Right forelimb (tissue), 1 donor: ENCODE measurements around the gene CST9L.

ENCODE experiments used
- DNase-seq: peaks from one replicate; pipeline ENCODE4 v3.0.0-alpha.2; 2018

Gene CST9L, protein sequence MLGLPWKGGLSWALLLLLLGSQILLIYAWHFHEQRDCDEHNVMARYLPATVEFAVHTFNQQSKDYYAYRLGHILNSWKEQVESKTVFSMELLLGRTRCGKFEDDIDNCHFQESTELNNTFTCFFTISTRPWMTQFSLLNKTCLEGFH

DNA sequence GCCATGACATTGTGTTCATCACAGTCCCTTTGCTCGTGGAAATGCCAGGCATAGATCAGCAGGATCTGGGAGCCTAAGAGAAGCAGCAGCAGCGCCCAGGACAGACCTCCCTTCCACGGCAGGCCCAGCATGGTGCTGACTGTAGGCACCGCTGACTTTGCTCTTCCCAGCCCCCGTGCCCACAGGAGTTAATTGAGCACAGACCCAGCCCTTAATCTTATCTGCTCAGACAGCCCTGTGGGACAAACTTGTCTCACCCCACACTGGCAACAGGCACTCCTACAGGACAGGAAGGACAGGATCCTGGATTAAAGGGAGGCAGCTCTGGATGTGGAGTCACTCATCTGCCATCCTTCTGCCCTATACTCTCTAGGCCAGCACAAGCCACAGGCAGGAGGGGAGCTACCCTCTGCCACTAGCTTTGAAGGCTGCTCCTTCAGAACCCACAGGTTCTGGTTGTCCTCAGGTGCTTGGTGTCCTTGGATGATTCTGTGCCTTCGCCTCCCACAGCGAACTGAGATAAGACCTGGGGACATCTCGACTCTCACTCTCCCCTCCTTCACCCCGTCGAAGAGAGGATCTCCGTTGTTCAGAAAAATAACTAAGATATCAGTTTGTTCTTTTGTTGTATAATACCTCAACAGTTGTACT lies at the start of gene CST9L:
Gene CST9L, minus strand, starts transcription at position 165 of the 651 bp plus-strand sequence. Its CDS starts 34 bp downstream, at position 131.
- DNase-seq: no peak

GRCh38 chr20:23614163-23614562 lies 45.9 kb upstream of the CST9L start:
- DNase-seq: no peak

- no peak for DNase-seq
Measured at GRCh38 chr20:23613676-23614075, 45.4 kb upstream of the CST9L start.

DNA sequence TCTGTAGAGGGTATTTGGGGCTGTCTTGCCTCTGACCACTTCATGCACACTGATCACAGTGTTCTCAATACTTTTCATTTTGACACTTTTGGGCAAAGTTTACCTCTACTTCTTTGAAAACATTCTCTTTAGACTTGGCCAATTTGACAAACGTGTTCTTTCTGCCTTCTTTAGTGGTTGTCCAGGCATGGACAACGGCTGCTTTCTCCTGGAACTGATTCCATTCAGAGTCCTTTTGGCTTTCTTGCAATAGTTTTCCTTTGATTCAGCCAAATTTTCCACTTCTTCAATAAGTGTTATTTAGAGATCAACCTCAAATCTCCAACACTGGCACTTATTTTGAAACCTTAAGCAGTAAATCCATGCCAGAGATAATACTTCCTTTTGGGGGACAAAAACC lies 44.1 kb upstream of the CST9L start:
- DNase-seq: no peak

GRCh38 chr20:23609486-23610109 lies 41.3 kb upstream of the CST9L start:
- DNase-seq: no peak

DNA sequence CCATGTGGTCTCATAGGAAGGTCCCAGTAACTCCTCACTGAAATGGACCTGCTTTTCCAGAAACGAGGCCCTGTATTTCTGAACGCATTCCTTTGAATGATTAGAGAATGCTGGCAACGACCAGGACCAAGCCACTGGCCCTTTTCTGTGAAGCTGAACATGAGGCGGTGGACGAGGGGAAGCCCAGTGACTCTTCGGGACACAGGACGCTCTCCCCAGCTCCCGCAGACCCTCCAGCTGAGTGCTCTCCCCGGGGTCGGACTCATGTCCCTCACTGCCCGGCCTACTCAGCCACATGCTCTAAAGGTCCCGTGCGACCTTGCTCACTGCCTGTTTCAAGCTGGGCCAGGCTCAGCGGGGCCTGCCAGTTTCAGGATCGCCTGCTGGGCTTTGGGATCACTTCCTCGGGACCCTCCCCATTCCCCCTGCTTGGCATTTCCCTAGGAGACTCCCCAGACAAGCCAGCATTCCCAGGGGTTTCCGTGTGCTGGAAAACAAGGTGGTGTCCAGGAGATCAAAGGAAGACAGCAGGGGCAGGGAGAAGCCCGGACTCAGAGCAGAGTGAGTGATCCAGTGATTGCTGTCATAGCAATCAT lies 40.1 kb upstream of the CST9L start:
- no peak for DNase-seq

DNA sequence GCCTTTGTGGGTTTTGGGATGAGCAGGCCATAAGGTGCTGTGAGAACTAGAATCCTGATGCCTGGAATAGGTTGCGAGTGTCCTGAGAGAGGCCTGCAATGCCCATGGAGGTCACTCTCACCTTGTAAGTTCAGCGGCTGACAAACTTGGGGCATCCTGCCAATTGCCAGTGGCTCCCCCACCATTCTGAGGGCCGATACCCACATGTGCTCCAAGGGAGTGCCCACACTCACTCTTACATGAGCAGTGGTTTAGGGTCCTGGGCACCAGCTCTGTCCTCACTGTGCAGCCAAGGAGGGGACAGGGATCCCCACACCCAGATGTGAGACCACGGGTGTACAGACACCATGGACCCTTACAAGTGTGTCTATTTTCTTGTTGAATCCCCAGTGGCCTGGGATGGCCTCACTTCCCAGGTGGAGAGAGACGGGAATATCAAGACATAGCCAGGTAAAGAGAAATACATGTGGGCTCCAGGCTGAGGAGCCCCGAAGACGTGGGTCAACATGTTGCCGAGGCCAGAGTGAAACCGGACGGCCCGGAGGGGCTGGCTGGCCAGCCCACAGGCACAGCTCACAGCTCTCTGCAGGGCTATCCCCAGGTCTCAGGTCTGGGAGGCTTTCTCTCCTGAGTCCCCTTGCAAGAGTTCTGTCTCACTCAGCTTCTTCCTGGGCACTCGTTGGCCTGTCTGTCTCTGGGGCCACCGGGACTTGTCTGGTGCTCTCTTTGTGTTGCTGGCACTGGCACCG lies 39.4 kb upstream of the CST9L start:
- DNase-seq: no peak

DNA sequence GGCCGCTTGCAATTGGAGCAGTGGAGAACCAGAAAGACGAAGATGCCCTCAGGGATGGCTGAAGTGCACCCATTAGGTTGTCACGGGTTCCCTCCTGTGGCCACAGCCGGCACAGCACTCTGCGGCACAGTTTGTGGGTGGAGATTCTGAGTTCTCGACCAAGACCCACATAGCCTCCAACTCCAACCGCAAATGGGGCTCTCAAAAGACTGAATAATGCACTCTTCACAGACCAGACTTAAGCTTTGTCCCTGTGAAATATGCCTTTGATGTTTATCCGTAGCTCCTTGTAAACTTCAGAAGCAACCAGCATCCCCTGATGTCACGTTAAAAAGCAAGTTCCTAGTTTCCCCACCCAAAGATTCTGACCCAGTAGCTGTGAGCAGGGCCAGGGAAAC lies 38.4 kb upstream of the CST9L start:
- DNase-seq: peak; percentile 87

- no peak for DNase-seq
Measured at GRCh38 chr20:23605867-23606651, 37.8 kb upstream of the CST9L start, which contains the start of gene CST9. TSS of gene CST9 (minus strand) at chr20:23605917. CDS start at chr20:23605864, 53 bp downstream.

DNA sequence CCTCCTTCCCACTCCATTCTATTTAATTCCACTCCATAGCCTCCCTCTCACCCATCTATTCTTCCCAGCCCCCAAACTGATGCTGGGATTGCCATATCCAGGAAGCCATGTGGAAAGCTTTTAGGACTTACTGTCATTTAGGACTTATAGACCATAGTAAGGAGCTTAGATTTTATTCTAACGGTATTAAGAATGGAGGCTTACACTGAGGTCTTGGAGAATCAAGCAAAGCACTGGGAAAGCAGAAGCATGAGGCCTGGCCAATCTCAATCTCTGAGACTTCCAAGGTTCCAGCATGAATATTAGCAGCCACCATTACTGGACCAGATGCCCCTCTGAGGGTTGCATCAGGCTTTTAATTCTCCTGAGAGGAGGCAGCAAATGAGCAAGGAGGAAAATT lies 36.0 kb upstream of the CST9L start:
- no peak for DNase-seq

DNA sequence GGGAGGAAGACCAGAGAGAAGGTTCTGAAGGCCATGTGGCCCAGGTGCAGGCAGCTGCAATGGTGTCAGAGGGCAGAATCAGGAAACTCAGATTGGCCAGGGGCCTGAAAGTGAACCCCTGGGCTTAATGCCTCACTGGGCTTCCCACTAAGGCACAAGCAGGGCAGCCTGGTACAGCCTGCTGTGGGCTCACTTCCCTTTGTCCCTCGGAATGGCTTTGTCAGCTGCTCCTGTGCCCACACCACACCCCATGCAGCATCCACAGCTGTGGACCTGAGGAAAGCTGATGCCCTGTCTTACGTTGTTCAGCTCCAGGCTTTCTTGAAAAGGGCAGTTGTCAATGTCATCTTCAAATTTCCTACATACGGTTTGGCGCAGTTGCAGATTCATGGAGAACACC lies 35.0 kb upstream of the CST9L start:
- no peak for DNase-seq

DNA sequence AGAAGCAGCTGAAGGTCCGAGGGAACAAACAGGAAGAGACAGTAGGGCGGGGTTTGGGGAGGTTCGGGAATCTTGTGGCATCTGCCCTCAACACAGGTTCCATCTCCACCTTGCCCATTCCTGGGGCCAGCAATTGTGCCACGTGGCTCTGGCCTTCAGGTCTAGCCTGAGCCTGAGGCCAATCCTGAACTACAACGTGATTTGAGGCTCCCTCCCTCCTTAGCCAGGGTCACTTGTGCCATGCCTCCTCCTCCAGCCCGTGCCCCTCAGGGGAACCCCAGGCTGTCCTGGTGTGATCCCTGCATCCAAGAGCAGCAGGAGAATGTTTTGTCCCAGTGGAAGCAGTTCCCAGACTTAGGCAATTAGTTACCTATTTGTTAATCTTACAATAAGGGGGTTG lies 34.4 kb upstream of the CST9L start:
- DNase-seq: no peak

DNA sequence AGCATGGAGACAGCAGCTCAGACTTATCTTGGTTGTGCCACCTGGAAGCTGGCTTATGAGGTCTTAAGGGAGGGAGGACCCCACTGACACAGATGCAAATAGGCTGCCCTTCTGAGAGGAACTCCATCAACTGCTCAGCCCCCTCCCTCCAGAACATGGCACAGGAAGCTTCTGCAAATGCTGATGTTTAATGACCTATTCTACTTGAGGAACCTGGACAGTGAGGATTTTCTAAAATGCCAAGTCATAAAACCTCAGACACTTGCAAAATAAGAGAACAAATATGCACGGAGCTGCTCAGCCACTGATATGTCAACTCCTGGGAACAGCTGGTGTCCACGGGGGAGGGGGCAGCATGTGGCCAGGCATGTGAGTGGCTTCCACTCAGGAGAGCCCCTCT lies 34.0 kb upstream of the CST9L start:
- DNase-seq: no peak

GRCh38 chr20:23601715-23602114 lies 33.4 kb upstream of the CST9L start:
- no peak for DNase-seq

- DNase-seq: no peak
Measured at GRCh38 chr20:23598481-23598880, 30.2 kb upstream of the CST9L start.

DNA sequence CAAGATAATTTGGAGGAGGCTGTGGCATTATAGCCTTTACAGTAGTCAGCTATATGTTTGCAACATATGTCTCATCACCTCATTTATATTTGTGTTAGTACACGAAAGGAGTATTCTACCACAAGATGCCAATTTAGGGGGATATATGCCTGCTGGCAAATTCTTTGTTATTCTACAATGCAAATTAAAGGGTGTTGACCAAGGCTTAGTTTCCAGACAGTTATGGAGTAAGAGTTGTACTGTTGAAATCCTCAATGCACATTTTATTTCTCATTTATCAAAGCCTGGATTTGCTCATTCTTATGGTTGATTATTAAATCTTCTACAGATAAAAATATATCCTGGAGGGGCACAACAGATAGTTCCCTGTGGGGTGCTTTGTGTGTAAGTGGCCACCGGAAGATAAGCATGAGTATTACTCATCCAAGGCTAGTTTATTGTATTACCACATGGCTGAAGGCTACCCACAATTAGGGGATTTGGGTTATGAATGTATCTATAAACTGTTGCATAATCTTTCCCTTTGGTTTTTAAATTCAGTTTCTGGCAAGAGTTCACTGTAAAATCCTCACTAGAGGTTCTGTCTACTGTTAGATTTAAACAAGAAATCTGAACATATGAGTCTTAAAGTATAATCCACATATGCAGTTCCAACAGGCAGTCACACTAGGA lies 28.4 kb upstream of the CST9L start:
- no peak for DNase-seq

- DNase-seq: no peak
Measured at GRCh38 chr20:23595941-23596340, 27.7 kb upstream of the CST9L start.

DNA sequence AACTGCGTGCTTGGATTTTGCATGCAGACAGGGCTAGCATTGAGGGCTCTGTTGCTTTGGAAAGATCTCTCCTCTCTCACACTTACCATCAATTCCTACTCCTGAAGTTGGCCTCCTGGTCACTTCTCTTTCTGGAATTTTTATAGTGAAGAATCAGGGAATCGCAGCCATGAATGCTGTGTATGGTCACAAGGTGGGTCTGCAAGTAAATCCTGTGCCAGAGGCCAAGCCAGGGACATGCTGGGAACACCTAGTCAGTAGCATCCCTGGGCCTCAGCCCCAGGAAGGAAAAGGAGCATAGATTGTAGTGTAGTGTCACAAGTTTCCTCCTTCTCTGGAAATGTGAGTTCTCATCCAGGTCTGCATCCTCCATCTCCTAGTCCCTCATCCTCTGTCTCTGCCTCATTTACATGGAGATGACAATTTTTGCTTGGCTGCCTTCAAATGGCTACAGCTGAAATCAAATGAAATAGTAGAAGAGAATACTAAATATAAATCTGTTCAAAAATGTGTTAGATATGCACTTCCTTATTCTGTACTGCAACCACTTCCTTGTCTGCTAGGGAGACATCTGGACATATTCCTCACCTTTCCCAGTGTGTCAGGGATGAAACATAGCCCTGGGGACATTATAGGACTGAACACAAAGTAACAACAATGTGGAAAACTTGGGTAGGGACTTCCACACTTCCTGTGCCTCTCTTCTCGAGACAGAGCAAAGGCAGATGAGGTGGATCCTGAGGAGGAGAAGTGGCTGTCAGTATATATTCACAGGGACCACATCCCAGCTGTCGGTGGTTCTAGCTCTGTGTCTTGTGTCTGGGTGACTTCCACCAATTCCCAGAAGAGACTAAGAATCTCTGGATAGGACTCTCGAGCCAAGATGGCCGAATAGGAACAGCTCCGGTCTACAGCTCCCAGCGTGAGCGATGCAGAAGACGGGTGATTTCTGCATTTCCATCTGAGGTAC lies 20.4 kb upstream of the CST9L start:
- DNase-seq: no peak

DNA sequence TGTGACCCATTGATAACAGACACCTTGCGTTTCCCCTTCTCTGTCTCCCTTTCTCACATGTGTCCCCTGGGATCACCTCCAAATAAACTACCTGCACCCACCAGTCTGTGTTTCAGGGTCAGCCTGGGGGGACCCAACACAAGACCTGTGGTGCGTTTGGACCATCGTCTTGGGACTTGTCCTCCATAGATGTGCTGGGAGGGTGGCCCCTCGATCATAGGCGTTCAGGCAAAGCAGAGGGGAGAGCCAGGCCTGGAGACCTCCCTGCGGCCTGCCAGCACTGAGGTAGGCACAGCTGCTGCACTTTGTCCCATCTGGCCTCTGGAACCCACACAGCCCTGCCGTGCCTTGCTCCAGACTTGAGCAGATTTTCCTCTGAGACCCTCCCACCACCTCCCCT lies 19.3 kb upstream of the CST9L start:
- no peak for DNase-seq

DNA sequence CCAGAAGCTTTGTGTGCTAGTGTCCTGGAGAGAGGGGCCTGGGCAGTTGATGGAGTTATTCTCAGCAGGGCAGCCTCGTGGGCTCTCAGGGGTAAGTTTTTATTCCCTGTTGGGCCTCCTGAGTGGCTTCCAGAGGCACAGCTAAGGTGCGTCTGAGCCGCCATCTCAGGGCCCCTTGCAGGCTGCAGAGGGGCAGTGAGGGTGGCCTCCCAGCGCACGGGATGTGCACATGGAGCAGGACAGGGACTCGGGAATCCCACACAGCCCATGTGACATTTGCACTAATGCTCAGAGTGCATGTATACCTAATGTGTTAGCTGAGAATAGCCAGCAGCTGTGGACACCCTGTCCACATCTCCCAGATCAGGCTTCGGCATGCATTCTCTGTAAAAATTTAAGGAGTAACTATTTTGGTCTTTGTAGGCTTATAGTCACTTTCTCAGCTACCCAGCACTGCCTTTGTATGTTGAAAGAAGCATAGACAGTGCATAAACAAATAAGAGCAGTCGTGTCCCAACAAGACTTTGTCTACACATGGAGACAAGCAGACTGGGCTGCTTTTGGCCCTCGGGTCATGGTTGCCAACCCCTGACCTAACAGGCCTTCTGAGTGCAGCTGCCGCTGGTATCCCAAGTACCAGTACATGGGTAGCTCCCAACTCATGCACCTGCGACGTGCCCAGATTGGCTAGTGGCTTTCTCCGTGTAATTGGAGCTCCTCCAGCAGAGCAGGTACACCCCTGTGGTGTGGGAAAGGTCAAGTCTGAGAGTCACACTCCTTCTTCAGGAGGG lies 18.6 kb upstream of the CST9L start:
- DNase-seq: no peak
